ENCODE data around the gene TP53. TPM values are rescaled to one million over a fixed set of nuclear protein-coding genes. Genes with fewer than 3 reads are reported as not detected.

TP53 gene
- total and polyA plus RNA-seq, 2 donors (not counting 1 experiment from before 2014, with no cell fraction given): 23.0 to 35.5 TPM

- peak within 1 kb of the TSS; percentile 57 for H2AFZ ChIP-seq (ENCODE audit: low read length)
- H3K9me3 ChIP-seq (ENCODE audit: control insufficient read depth, insufficient read depth, low read depth, low read length): no peaks in the 10 kb centered on the region
- H3K9ac ChIP-seq (ENCODE audit: insufficient read depth, low read length): peak within 1 kb of the TSS; percentile 48
- no peaks in the 10 kb centered on the region for H3K36me3 ChIP-seq (ENCODE audit: control insufficient read depth, insufficient read depth, low read length)
- no peaks in the 10 kb centered on the region for H3K79me2 ChIP-seq (ENCODE audit: control insufficient read depth, insufficient read depth, low read length)
- peak within 1 kb of the TSS; percentile 85 for H3K4me2 ChIP-seq (ENCODE audit: extremely low read depth, insufficient read depth, low read length)
- peak within 1 kb of the TSS; percentile 50 to 73 (median 66) for H3K4me3 ChIP-seq (replicated peaks in 1 of 4; ENCODE audit: control extremely low read depth in 1 of 4, insufficient read depth in 1 of 4, low read depth in 3 of 4, low read length in 4 of 4)
- peaks cover 44% of the 10 kb centered on the region for H3K27me3 ChIP-seq (ENCODE audit: control insufficient read depth, insufficient read depth, low read length)
- H3K27ac ChIP-seq (ENCODE audit: insufficient read depth, low read length): no peak within 1 kb of the TSS
- DNase-seq (ENCODE audit: low read depth in 2 of 2): peak; percentile 91 to 96
- H4K20me1 ChIP-seq (ENCODE audit: control insufficient read depth, extremely low read depth, insufficient read depth, low read length): no peaks in the 10 kb centered on the region
- peaks cover 4% of the 10 kb centered on the region for H3K4me1 ChIP-seq (ENCODE audit: control insufficient read depth, extremely low read depth, insufficient read depth, low read length)
- TF ChIP-seq CTCF (conservative IDR thresholded peaks at IDR 0.05 in 1 of 2, IDR thresholded peaks at IDR 0.05 in 1 of 2; ENCODE audit: low read depth in 1 of 2, low read length in 2 of 2): peak; percentile 31 to 42
- TF ChIP-seq EZH2 (IDR thresholded peaks at IDR 0.05; ENCODE audit: low read length, missing control alignments): peak; percentile 2
Measured at GRCh38 chr17:7716901-7717755, 29.8 kb upstream of the TP53 start, which contains the start of gene DNAH2. Gene DNAH2, plus strand, starts transcription at chr17:7717744. Its CDS starts 1,991 bp downstream, at chr17:7719735.

DNA sequence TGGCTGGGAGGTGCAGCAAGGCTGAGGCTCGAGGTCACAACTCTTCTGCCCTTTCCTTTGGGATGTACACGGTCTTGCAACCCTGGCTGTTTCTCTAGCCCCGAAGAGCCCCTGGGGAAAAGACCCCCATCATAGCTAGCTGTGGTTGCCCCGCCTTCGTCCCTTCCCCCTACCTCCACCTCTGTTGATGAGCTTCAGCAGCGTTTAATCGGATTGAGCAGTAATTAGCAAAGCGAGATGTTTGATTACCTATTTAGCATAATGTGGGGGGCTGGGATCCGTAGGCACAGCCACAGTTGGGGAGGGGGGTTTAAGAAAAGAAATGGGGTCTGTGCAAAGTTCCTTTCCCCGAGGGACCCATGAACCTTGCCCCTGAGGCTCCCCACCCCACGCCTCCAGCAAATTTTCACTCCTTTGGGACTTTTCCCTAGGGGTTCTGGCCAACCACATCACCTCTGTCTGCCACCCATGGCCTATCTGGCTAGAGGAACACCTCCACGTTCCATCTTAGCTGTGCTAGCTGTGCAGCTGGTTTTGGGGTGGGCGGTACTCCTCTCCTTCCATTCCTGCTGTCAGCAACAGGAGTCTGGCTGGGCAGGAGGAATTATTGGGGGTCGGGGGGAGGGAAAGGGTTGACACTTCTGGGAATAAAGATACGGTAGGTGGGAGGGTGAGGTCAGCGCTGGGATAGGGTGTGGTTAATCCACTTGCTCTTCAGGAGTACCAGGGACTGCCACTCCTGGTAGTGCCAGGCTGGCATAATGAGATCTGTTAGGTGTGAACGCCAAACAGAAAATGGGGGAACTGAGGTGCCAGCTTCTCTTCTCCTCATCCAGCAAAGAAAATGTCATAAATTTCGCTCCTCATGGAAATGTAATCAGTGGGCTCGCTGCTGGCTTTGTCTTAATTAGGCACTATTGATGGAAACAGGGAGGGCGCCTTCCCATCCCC lies 28.9 kb upstream of the TP53 start:
- H3K27ac ChIP-seq (ENCODE audit: insufficient read depth, low read length): no peak overlapping the region

More for the DNA sequence above, 28.9 kb upstream of the TP53 start:
- H4K20me1 ChIP-seq (ENCODE audit: control insufficient read depth, extremely low read depth, insufficient read depth, low read length): no peaks in the 10 kb centered on the region
- H3K79me2 ChIP-seq (ENCODE audit: control insufficient read depth, insufficient read depth, low read length): no peaks in the 10 kb centered on the region
- H3K27me3 ChIP-seq (ENCODE audit: control insufficient read depth, insufficient read depth, low read length): peaks cover 51% of the 10 kb centered on the region
- no peak for DNase-seq (ENCODE audit: low read depth in 2 of 2)
- H3K9ac ChIP-seq (ENCODE audit: insufficient read depth, low read length): peak overlapping the region; percentile 32
- H3K4me2 ChIP-seq (ENCODE audit: extremely low read depth, insufficient read depth, low read length): peak overlapping the region; percentile 85
- peak overlapping the region; percentile 12 for H2AFZ ChIP-seq (ENCODE audit: low read length)
- H3K4me3 ChIP-seq (replicated peaks in 1 of 4; ENCODE audit: control extremely low read depth in 1 of 4, insufficient read depth in 1 of 4, low read depth in 3 of 4, low read length in 4 of 4): peak overlapping the region; percentile 46 to 73 (median 66)
- H3K4me1 ChIP-seq (ENCODE audit: control insufficient read depth, extremely low read depth, insufficient read depth, low read length): peaks cover 4% of the 10 kb centered on the region
- no peaks in the 10 kb centered on the region for H3K36me3 ChIP-seq (ENCODE audit: control insufficient read depth, insufficient read depth, low read length)
- TF ChIP-seq CTCF (conservative IDR thresholded peaks at IDR 0.05 in 1 of 2, IDR thresholded peaks at IDR 0.05 in 1 of 2; ENCODE audit: low read depth in 1 of 2, low read length in 2 of 2) (no peak), EZH2 (IDR thresholded peaks at IDR 0.05; ENCODE audit: low read length, missing control alignments) (peak; percentile 27)
- H3K9me3 ChIP-seq (ENCODE audit: control insufficient read depth, insufficient read depth, low read depth, low read length): no peaks in the 10 kb centered on the region
